Mucosa of rectum (tissue), 2 donors: ENCODE measurements around the gene IL1RAPL1.

ENCODE experiments used
- H3K27ac ChIP-seq, 2 donors: one replicate each; pipeline ENCODE4 v1.7.0; 2013; ENCODE audit warnings: inconsistent platforms in 2 of 2, low read depth in 2 of 2, low read length in 2 of 2
- H3K27me3 ChIP-seq, 2 donors: one replicate each; pipeline ENCODE4 v1.7.0; 2013; ENCODE audit warnings: low read length in 2 of 2; ENCODE audit not compliant: control insufficient read depth in 2 of 2, insufficient read depth in 2 of 2
- H3K36me3 ChIP-seq, 2 donors: one replicate each; pipeline ENCODE4 v1.7.0; 2013; ENCODE audit warnings: low read length in 2 of 2; ENCODE audit not compliant: control insufficient read depth in 2 of 2, insufficient read depth in 2 of 2
- H3K4me1 ChIP-seq, 2 donors: one replicate each; pipeline ENCODE4 v1.7.0; 2013; ENCODE audit warnings: low read length in 2 of 2, mild to moderate bottlenecking in 1 of 2; ENCODE audit not compliant: control insufficient read depth in 2 of 2, insufficient read depth in 2 of 2
- H3K4me3 ChIP-seq, 2 donors: one replicate each; pipeline ENCODE4 v1.7.0; 2013; ENCODE audit warnings: low read length in 2 of 2
- H3K9ac ChIP-seq, 2 donors: one replicate each; pipeline ENCODE4 v1.7.0; 2013; ENCODE audit warnings: low read length in 2 of 2, low read depth in 1 of 2, mild to moderate bottlenecking in 1 of 2
- H3K9me3 ChIP-seq, 2 donors: one replicate each; pipeline ENCODE4 v1.7.0; 2013; ENCODE audit warnings: low read length in 2 of 2; ENCODE audit not compliant: control insufficient read depth in 2 of 2
- donor health status: healthy.
- donor health status: Normal muscosa, but diverticular disease.

The IL1RAPL1 gene

DNA sequence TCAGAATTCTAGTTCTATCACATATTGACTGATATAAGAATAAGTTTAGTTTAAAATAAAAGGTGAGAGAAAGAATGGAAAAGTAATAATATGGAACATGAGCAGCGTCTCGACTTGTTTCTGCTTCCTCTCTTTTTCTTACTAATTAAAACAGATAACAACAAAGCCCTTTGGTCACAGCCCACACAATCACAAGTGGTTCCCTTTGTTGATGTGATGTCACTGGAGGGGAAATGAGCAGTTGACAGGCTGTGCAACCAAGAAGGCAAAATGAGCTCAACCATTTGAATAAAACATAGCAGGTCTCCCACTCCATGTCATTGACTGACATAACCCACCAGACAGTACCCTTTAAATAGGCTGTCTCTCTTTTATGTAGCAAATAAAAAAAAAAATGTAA, 1285.6 kb downstream of the IL1RAPL1 start:
- Histone ChIP-seq H3K9me3 (no peaks in the 10 kb centered on the region), H3K36me3 (no peaks in the 10 kb centered on the region), H3K4me1 (no peaks in the 10 kb centered on the region), H3K4me3 (no peak overlapping the region), H3K27me3 (no peaks in the 10 kb centered on the region), H3K9ac (no peak overlapping the region), H3K27ac (no peak overlapping the region)

- Histone ChIP-seq H3K36me3 (no peaks in the 10 kb centered on the region), H3K27me3 (no peaks in the 10 kb centered on the region), H3K9me3 (no peaks in the 10 kb centered on the region), H3K4me1 (no peaks in the 10 kb centered on the region), H3K27ac (no peak overlapping the region), H3K4me3 (no peak overlapping the region), H3K9ac (no peak overlapping the region)
Observed at GRCh38 chrX:29876733-29877132, 1289.5 kb downstream of the IL1RAPL1 start.

DNA sequence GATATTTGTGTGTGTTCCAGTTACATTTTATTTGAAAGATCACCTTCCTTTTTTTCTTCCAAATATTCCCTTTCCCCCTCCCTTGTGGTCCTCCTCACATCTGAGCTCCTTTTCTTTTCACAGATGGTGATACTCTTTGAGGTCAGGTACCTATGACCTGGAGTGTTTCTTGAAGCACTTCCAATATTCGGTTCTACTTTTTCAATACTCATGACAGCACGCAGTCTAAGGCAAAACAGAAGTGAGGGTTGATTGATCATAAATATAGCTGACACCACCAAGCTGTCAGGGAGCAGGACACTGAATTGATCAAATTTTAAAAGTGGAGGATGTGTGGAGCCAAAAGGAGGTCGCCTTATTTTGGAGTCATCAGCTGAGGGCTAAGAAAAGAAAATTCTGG, 1293.7 kb downstream of the IL1RAPL1 start:
- Histone ChIP-seq H3K9me3 (no peaks in the 10 kb centered on the region), H3K27ac (no peak overlapping the region), H3K36me3 (no peaks in the 10 kb centered on the region), H3K9ac (no peak overlapping the region), H3K4me1 (no peaks in the 10 kb centered on the region), H3K27me3 (no peaks in the 10 kb centered on the region), H3K4me3 (no peak overlapping the region)

DNA sequence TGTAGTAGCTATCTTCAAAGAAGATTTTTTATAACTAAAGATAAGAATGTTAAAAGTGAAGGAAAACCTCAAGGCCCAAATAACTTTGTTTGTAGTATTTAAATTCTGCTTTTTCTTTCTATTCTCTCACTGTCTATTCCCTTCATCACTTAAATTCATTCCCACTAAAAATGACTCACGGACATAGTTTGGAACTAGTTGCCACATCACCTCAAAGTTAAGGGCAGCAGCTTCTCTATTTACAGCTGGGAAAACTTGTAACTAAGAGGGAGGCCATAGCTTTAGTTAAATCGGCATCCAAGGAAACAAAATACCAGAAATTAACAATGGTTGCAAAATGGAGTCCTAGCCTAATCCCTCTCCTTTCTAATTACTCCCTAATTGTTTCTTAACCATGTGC, 1302.8 kb downstream of the IL1RAPL1 start:
- Histone ChIP-seq H3K27me3 (no peaks in the 10 kb centered on the region), H3K4me3 (no peak overlapping the region), H3K36me3 (no peaks in the 10 kb centered on the region), H3K9ac (no peak overlapping the region), H3K27ac (no peak overlapping the region), H3K4me1 (no peaks in the 10 kb centered on the region), H3K9me3 (no peaks in the 10 kb centered on the region)

GRCh38 chrX:29890646-29891200, 1303.5 kb downstream of the IL1RAPL1 start:
- H3K4me1 ChIP-seq: no peaks in the 10 kb centered on the region
- H3K27ac ChIP-seq: no peak overlapping the region
- H3K9me3 ChIP-seq: no peaks in the 10 kb centered on the region
- H3K36me3 ChIP-seq: no peaks in the 10 kb centered on the region
- no peaks in the 10 kb centered on the region for H3K27me3 ChIP-seq
- H3K4me3 ChIP-seq: no peak overlapping the region
- no peak overlapping the region for H3K9ac ChIP-seq

- Histone ChIP-seq H3K27me3 (no peaks in the 10 kb centered on the region), H3K9me3 (no peaks in the 10 kb centered on the region), H3K27ac (no peak overlapping the region), H3K4me1 (no peaks in the 10 kb centered on the region), H3K9ac (no peak overlapping the region), H3K36me3 (no peaks in the 10 kb centered on the region), H3K4me3 (no peak overlapping the region)
Observed at GRCh38 chrX:29902004-29902403, 1314.8 kb downstream of the IL1RAPL1 start.

DNA sequence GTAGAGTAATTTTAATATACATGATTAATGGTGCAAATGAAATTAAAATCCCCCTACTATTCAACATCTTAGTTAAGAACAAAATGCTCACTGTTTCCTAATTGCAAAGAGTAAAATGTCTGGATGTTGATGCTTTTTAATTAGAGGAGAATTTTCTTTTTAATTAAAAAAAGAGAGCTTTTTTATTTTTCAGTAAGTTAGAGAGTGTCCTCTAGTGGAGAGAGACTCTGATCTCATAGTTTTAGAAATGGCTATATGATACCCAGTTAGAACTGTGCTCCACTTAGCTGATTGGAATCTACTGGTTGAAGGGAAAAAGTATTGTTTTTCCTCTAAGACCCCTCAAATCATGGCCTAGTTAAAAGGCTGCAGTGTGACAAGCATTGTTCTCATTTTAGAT, 1316.1 kb downstream of the IL1RAPL1 start:
- no peaks in the 10 kb centered on the region for H3K9me3 ChIP-seq
- H3K27me3 ChIP-seq: no peaks in the 10 kb centered on the region
- H3K4me1 ChIP-seq: no peaks in the 10 kb centered on the region
- no peak overlapping the region for H3K27ac ChIP-seq
- H3K4me3 ChIP-seq: no peak overlapping the region
- H3K9ac ChIP-seq: no peak overlapping the region
- no peaks in the 10 kb centered on the region for H3K36me3 ChIP-seq

DNA sequence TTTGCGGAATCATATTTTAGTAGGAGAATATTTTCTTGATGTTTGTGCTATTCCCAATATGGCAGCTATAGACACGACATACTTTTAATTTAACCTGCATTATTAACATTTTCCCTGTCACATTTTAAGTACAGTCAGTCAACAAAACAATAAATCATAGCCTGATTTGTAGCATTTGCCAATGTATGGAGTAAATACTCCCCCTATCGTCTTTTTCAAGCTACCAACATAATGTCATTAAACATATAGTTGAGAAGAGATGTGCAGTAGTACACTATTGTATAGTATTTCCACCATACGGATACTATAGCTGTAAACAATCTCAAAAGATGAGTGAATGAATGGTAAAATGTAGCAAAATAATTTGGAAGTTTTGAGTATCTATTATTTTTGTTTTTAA, 1324.4 kb downstream of the IL1RAPL1 start:
- Histone ChIP-seq H3K27ac (no peak overlapping the region), H3K4me1 (no peaks in the 10 kb centered on the region), H3K36me3 (no peaks in the 10 kb centered on the region), H3K27me3 (no peaks in the 10 kb centered on the region), H3K9me3 (no peaks in the 10 kb centered on the region), H3K9ac (no peak overlapping the region), H3K4me3 (no peak overlapping the region)

- H3K4me1 ChIP-seq: no peaks in the 10 kb centered on the region
- no peak overlapping the region for H3K9ac ChIP-seq
- H3K27ac ChIP-seq: no peak overlapping the region
- H3K4me3 ChIP-seq: no peak overlapping the region
- no peaks in the 10 kb centered on the region for H3K27me3 ChIP-seq
- no peaks in the 10 kb centered on the region for H3K9me3 ChIP-seq
- no peaks in the 10 kb centered on the region for H3K36me3 ChIP-seq
Observed at GRCh38 chrX:29913647-29914046, 1326.4 kb downstream of the IL1RAPL1 start.

- no peak overlapping the region for H3K27ac ChIP-seq
- H3K4me3 ChIP-seq: no peak overlapping the region
- H3K4me1 ChIP-seq: no peaks in the 10 kb centered on the region
- no peak overlapping the region for H3K9ac ChIP-seq
- H3K36me3 ChIP-seq: no peaks in the 10 kb centered on the region
- H3K27me3 ChIP-seq: no peaks in the 10 kb centered on the region
- H3K9me3 ChIP-seq: no peaks in the 10 kb centered on the region
Observed at GRCh38 chrX:29922607-29923006, 1335.4 kb downstream of the IL1RAPL1 start.

DNA sequence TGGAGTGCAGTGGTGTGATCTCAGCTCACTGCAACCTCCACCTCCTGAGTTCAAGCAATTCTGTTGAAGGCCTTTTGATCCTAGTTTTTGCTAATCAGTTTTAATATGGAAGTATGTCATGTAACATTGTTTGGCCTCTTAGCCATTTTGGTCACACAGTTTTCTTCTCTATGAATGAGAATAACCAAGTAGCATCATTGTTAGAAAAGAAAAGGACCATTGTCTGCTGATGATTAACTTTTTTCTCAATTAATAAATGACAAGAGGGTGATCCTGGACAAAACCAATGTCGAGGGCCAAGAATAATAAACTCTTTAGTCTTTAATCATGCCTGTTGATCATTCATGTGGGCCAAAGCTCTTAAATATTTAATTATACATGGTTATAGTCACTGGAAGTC, 1338.8 kb downstream of the IL1RAPL1 start:
- no peaks in the 10 kb centered on the region for H3K27me3 ChIP-seq
- H3K4me1 ChIP-seq: no peaks in the 10 kb centered on the region
- H3K9ac ChIP-seq: no peak overlapping the region
- H3K9me3 ChIP-seq: no peaks in the 10 kb centered on the region
- H3K4me3 ChIP-seq: no peak overlapping the region
- H3K36me3 ChIP-seq: no peaks in the 10 kb centered on the region
- no peak overlapping the region for H3K27ac ChIP-seq
